GM18867 (cell line): ENCODE measurements around the gene ARMC9.
"Not testable (repeated sequence)": the region's sequence is repeated elsewhere in the genome, so short reads cannot be mapped to it uniquely, and the experiment has no call there.

Source experiments
- ATAC-seq: cut with Tn5 transposase; IDR thresholded peaks from one replicate; pipeline ENCODE4 v1.9.1; 2021; ENCODE audit warnings: mild to moderate bottlenecking, moderate library complexity; ENCODE audit not compliant: unreplicated experiment

ARMC9 gene

DNA sequence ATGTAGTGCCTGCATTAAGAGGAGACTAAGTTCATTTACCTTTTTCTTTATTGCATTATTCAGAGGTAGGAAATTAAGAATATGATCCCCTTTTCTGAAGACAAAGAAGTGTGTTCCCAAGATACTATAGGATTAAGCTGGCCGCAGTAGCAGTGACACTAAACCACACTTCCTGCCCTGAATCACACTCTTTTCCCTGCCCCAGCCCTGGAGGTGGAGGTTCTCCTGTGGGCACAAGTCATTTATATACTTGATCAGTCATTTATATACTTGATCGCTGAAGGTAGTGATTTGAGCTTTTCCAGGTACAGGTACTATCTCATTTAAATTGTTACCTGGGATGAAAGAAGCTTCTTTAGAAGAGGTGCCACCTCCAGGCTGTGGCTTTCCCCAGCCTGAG lies 78.6 kb downstream of the ARMC9 start:
- no peak for ATAC-seq

DNA sequence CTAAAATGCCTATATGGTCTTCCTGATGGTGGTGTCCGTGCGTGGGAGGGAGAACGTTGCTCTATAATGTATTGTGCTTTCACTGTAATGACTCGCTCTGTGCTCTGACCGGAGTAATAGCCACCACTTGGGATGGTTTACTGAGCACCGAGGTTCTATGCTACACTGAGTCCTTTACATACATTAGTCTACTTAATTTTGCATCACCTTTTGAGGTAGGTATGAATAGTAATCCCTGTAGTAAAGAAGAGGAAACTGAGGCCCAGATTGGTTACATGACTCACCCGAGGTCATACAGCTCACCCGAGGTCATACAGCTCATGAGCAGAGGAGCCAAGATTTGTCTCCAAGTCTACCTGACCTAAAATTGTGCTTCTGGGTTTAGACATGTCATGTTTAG lies 79.5 kb downstream of the ARMC9 start:
- no peak for ATAC-seq

DNA sequence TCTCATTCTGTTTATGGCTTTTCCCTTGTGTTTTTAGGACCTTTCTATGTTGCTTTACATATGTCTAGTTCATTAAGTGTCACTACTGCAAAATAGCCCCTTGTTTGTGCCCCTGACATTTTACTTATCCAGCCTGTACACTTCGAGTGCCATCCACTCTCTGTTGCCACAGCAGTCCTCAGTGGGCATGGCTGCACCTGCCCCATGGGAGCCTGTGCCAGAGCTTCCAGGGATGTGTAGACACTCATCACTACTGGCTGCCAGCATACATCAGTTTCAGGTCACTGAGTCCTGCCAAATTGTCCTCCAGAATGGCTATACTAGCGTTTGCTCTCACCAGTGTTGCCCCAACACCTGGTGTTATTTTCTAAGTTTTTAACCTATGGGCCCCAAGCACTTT lies 80.4 kb downstream of the ARMC9 start:
- ATAC-seq = no peak

DNA sequence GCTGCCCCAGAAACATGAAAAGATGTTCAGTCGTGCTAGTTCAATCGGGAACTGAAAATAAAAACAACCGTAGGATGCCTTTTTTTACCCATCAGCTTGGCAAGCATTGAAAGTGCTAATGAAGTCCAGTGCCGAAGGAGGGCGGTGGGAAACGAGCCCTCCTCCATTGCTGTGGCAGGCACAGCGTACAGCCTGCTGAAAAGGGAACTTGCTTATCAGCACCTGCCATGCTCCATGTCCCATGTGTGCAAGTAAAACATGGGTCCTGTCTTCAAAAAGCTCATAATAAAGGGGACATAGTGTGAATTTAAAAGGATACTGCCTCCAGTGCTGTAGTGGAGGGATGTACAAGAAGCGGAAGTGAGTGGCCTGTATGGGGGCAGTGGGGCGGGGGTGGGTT lies 82.4 kb downstream of the ARMC9 start:
- ATAC-seq = no peak

DNA sequence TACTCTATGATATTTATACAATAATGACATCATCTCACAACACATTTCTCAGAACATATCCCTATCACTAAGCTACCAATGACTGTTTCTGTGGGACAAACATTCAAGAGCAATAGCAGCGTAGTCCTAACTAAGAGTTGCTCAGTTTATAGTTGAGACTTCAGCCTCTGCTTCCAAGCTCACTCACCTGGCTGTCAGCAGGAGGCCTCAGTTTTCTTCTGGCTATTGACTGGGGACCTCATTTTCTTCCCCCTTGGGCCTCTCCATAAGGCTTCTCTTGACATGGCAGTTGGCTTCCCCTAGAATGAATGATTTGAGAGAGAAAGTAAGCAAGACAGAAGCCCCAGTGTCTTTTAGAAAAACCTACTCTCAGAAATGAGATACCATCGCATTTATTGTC lies 85.9 kb downstream of the ARMC9 start:
- no peak for ATAC-seq

DNA sequence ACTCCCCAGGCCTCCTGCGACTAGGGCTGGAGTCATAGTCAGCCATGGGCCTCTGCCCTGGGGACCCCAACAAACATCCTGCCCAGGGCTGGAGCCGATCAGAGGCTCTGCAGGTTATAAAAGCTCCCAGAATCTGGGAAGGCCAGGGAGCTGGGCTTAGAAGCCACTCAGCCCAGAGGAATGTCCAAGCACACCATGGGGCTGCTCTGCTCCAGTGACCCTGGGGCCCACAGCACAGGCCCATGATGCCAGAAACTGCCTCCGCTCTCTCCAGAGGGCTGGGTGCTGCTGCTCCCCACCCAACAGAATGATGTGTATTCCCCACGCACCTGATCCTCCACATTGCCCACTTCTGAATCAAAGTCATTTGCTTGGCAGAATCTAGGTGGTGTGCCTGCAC lies 88.5 kb downstream of the ARMC9 start:
- no peak for ATAC-seq

DNA sequence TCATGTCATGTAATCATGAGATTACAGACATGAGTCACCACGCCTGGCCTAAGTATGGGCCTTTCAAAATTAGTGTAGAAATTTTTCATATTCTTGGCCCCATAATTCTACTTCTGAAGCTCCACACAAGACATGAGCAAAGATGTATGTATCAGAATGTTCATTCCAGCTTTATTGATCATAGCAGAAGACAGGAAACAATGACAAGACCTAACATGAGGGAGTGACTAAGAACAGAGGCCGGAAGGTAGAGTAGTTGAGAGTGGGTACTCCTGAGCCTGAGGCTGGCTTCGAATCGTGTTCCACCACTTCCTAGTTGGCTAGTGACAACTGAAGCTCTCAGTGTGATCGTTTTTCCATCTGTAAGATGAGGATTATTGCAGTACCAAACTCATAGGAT lies 89.3 kb downstream of the ARMC9 start:
- ATAC-seq = no peak

DNA sequence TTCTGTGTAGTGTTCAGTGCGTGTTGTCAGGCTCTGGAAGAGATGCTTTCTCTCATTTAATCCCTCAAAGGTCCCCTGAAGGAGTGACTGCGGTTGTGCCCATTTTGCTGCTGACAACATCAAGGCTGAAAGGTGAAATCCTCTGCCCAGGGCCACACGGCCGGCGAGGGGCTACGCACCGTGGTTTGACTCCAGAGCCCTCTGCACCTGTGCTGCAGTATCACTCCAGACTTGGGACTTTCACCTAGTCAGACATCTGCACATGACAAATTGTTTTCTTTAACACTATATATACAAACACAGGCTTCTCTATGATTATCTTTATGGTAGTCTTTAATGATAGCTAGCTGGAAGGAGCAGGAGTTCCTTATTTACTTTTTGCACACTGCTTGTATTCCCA lies 90.2 kb downstream of the ARMC9 start:
- ATAC-seq = no peak

DNA sequence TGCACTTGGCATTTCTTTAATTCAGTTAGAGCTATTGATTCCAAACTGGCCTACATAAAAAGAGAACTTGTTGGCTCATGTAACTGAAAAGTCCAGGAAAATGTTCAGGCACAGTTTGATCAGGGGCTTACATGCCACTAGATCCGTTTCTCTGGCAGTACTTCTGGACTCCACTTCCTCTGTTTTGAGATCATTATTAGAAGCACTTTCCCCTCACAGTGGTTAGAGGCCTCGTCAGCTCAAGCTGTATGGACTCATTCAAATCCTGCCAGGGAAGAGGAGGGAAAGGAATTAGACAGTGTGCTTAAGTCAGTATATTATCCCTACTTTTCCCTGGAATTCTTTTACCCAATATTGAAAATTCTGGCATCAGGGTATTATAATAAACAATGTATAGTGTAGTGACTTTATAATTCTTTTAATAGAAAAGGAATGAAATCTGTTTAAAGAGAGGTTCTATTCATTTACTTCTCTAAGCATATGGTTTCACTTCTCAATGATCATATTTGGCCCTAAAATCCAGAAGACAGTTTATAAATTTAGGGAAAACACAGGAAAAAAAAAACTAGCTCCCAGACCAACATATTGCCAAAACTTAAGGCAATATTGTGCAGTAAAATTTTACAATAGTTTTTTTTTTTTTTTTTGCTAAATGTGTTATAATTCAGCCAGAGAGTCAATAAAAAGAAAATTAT lies 92.0 kb downstream of the ARMC9 start:
- no peak for ATAC-seq

DNA sequence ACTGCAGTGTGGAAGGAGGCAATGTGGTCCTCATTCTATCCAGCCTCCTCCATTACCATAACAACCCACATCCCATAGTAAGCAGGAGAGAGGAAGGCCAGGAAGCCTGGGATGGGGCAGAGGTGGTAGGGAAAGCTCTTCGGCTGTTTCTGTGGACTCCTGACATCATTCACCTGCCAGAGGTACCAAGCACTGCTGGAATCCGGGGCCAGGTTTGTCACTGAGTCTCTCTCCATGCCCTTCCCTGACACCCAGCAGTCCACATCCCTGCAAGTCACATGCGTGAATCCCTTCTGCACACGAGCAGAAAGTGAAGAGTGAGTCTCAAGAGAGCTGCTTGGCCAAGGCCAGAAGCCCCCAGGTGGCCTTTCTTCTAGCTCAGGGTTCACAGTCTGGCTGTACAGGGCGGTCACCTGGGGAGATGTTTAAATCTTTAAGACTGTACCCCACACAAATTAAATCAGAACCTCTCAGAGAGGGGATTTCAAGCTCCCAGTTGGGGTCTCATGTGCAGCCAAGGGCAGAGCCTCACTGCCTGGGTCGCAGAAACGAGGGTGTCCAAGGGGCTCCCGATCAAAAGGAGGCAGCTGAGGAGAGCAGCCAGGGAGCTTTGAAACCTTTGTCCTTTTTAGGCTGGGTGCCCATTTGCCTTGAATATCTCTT lies 94.2 kb downstream of the ARMC9 start:
- no peak for ATAC-seq

DNA sequence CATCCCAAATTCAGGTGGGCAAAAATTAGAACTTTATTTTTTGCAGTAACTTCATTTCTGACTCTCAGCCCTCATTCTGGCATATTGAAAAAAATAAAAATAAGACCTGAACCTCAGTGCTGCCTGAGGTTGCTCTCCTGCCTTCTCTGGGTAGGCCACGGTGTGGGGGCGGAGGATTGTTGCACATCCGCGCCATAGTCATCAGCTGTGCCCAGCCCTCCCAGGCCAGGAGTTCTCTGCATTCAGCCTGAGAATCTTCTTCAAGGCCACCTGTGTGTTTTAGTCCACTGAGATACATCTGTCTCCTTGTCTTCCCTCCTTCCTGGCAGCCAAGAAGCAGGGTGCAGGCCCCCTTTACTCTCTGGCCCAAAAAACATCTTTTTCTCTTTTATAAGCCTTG lies 94.7 kb downstream of the ARMC9 start:
- ATAC-seq = no peak

DNA sequence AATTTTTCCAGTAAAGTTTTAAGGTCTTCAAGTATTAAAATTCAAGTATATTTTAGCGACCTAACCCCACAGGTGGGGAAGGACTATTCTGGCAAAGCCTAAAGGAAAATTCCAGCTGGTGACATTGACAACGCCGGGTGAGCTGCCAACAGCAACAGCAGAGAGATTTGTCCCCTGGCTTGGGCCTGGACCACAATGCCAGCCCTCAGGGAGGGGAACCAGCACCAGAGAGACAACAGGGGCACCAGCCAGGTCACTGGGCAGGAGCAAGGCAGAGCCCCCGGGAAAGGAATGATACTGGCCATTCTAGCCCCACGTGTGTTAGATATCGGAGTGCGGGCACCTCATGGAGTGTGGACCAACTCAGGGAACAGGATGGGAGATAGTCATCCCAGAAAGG lies 95.7 kb downstream of the ARMC9 start:
- ATAC-seq = no peak

DNA sequence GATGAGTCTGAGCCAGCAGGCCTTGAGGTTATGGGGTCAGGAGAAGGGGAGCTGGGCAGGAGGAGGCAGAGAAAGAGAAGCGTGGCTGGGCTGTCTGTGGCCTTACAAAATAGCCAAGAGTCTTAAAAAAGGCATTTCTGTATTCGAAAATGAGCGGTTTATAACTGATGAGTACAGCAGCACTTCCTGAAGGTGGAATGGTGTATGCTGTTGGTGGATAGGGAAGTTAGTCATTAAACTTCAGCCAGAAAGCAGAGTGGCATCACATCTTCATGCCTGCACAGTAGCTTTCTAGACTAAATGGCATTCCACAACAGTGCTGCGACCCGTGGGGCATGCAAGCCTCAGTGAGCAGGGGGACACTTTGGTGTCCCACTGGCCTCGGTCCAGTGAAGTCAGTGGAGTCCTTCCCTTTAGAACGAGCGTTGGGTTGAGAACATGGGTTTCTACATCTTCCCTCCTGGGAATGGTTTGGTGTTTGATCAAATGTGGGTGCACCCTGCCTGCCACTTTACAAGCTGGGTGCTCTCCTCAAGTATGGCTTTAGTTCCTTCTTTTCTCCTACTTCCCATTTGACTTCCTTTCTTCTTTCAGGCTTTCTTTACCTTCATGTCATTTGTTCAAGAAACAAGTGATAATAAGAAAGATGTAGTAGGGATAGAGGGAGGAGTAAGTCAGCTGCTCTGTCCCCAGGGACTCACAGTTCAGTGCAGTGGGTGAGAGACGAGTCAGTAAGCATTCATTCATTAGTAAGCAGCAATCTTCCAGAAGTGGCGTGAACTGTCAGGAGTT lies 96.3 kb downstream of the ARMC9 start:
- no peak for ATAC-seq

DNA sequence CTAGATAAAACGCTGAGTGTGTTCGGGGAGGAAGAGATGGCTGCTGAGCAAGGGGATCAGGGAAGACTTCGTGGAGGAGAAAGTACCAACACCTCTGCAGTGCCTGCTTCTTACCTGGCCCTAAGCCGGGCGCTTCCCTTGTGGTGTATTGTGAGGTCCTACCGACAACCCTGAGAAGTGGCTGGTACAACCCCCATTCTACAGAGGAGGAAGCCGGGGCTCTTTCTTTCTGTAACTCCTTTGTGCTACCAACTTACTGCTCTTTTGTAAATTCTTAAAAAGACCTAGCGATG lies 96.9 kb downstream of the ARMC9 start:
- ATAC-seq = no peak

DNA sequence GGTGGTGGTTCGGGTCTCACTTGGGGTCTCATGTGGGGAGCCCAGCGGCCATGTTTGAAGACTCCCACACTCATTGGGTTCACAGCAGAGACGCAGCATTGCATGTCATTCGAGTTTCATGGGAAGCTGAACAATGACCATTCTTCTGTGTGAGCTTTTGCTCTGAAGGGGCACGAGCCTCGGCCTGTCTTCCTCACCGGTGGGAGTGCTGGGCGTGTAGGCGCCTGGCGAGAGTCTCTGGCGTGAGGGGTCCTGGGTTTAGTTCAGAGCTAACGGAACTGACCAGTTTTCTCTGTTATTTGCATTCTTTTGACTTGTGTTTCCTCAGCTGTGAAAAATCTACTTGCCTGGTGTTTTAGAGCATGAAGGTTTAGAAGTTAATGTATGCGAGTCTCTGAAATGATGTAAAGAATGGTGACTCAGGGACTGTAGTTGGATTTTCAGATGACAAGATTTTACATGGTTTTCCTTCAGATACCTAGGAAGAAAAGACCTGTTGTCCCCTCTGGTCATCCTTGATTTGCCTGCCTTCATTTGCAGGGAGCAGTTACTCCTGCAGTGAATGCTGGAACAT lies 98.1 kb downstream of the ARMC9 start:
- ATAC-seq = no peak

DNA sequence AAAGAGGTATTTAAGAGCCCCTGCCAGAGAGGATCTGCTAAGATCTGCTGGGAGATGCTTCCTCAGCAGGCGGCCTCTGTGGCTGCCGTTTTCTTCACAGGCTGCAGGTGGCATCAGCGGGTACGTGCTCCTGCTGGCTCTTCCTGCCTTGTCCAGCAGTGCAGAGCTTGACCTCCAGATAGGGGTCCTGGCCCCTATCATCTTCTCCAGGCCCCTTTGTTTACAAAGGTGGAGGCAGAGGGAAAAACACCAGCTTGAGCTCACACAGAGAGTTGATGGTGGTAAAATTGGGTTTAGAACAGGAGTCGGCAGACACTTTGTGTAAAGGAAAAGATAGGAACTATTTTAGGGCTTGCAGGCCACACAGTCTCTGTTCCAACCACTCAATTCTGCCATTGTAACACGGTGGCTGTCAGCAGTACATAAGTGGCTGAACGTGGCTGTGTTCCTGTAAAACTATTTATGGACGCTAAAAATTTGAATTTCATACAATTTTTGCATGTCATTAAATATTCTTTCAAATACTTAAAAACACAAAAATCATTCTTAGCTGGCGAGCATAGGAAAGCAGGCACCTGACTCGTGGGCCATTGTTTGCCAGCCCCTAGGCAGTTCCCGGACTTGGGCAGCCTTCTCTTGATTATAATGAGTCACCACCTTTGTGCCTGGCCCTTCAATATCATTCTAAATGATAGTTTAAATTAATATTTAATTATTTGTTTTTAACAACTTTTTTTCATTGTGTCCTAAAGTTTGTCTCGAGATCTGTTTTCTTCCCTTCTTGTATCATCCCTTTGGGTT lies 98.9 kb downstream of the ARMC9 start:
- ATAC-seq = peak; percentile 68

DNA sequence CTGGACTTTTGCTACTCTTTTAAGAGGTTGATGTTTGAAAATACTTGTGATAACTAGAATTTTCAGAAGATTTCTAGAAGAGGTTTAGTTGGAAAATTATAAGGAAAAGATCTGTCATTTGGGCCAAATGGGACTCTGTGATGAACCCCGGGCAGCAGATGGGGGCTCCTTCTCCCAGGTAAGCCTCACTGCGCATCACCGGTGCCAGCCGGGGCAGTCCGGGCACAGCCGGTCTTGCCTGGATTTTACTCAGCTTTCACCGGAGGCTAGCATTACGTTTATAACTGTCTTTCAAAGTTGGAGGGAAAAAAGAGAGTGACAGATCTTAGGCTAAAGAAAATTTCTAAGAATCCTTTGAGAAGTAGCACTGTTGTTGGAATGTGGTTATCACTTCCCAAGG lies 99.7 kb downstream of the ARMC9 start:
- no peak for ATAC-seq

DNA sequence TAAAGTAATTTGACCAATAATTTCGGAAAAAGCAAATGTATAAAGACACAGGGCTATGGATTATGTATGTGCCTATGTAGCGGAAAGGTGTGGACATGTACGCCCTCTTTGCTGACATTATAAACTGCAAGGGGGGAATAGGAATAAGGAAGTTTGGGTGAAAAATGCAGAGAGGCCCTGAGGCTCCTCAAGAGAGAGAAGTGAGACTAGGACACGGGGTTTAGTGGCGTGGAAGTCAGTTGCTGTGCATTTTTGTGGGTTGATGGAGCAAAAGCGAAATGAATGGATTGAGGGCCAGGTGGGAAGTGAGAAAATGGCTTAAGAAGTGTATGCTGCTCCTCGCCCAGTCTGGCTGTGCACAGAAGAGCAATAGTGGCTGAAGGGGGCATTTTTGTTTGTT lies 100.8 kb downstream of the ARMC9 start:
- no peak for ATAC-seq

DNA sequence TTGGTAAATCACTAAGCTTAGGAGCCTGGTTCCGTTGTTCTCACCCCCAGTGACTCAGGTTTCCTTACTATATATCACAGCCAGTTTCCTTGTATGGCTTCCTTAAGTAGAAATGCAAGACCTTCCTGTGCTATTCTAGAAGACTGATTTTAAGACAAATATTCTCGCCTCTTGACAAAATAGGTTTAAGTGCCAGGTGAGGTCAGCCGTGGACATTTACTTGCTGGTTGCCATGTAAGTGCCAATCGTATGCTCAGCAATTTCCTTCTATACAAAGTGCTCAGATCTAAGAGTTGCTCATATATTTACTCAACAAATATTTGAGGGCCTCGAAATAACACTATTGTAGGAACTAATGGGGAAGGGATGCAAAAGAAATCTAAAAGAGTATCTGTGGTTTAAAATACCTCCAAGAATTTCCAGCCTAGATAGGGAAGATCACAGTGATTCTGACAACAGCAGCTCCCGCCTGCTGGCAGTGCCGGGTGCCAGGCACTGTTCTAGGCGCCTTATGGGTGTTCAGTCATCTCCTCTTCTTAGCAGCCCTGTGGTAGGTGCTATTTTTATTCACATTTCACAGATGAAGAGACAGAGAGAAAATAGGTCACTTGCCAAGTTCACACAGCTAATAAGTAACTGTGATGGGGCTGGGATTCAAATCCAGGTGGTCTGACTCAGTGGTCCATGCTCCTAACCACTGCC lies 101.7 kb downstream of the ARMC9 start:
- ATAC-seq = no peak

DNA sequence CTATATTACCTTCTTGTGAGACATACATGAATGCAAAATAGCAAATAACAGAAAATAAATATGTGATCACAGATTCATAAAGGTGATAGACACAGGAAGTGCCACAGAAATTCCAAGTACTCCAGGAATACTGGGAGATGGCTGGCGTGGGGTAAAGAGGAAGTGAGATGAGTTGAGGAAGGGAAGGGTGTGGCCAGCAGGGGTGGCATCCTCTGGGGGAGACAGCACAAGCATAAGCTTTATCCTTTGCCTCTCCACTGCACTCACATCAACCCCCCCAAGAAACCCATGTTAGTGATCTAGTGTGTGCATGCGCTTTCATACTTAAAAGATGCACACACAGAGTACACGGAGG lies 102.3 kb downstream of the ARMC9 start:
- ATAC-seq = no peak

DNA sequence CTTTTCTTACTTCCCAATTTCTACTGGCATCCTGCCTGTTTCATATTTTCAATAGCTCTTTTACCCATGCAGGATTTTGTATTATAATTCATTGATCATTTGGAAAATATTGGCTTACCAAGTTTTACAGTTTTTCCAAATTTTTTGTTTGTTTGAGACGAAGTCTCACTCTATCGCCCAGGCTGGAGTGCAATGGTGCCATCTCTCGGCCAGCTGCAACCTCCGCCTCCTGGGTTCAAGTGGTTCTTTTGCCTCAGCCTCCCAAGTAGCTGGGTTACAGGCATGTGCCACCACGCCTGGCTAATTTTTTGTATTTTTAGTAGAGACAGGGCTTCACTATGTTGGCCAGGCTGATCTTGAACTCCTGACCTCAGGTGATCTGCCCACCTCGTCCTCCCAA lies 105.8 kb downstream of the ARMC9 start:
- not testable (repeated sequence) for ATAC-seq
